GM13977 (cell line): Measurements from ENCODE around the gene PARP1.

Experiments
- DNase-seq: peaks from one replicate; pipeline ENCODE4 v3.0.0; 2012; ENCODE audit warnings: low spot score
- CTCF ChIP-seq: IDR thresholded peaks from 2 replicates; pipeline ENCODE4 v1.5.1; 2012; ENCODE audit warnings: mild to moderate bottlenecking, control low read depth; ENCODE audit not compliant: insufficient read depth; ENCODE audit errors: extremely low read depth, missing control alignments
- in situ Hi-C: fragments of 300-500 bp; cut with MboI; formaldehyde crosslinking; loops from one replicate; pipeline ENCODE4 v1.12.0; 2022; ENCODE audit warnings: low sequenced_read_pairs, low pct_unique_long_range_greater_than_20kb, mixed read lengths, inconsistent platforms; ENCODE audit not compliant: unreplicated experiment

PARP1 gene

GRCh38 chr1:226372885-226373284 is 35.0 kb downstream of the PARP1 start:
- DNase-seq, result no peak
- no peak for TF ChIP-seq CTCF
- in situ Hi-C loops, result no loop called here

- DNase-seq, result no peak
- no peak for TF ChIP-seq CTCF
- in situ Hi-C loops, result no loop called here
Observed at GRCh38 chr1:226371866-226372490, 35.9 kb downstream of the PARP1 start.

- in situ Hi-C loops, result no loop called here
- no peak for TF ChIP-seq CTCF
- DNase-seq, result no peak
Observed at GRCh38 chr1:226371027-226371694, 36.7 kb downstream of the PARP1 start.

- peak; percentile 48 for DNase-seq
- TF ChIP-seq CTCF, result no peak
- in situ Hi-C loops, result no loop called here
Observed at GRCh38 chr1:226370144-226370923, 37.6 kb downstream of the PARP1 start.

- DNase-seq, result no peak
- no peak for TF ChIP-seq CTCF
- in situ Hi-C loops, result no loop called here
Observed at GRCh38 chr1:226369110-226369509, 38.8 kb downstream of the PARP1 start.

- in situ Hi-C loops, result no loop called here
- no peak for TF ChIP-seq CTCF
- no peak for DNase-seq
Observed at GRCh38 chr1:226366290-226366689, 41.6 kb downstream of the PARP1 start.
